PC-3 (cell line): ENCODE measurements around the gene PRTN3. TPM values are rescaled to one million over a fixed set of nuclear protein-coding genes. Genes with fewer than 3 reads are reported as not detected.

ENCODE experiments used
- ATAC-seq: fragments of 200-7000 bp; cut with Tn5 transposase; 2 replicates; pipeline ENCODE4 v1.9.1; 2020; ENCODE audit warnings: mild to moderate bottlenecking, moderate library complexity
- BruUV-seq: library from RNA; stranded (reverse); fragments of 400-500 nt; replicated peaks from 2 replicates; lab custom pipeline; 2021; lab: Mats Ljungman, UMichigan
- CTCF ChIA-PET: fragments of 300-600 bp; sonication (Branson Sonifier 250); formaldehyde crosslinking; loops from one replicate; lab custom pipeline; 2022; ENCODE audit warnings: antibody characterized with exemption; lab: Charles Lee
- POLR2A ChIA-PET: fragments of 300-600 bp; sonication (Branson Sonifier 250); formaldehyde crosslinking; loops from one replicate; lab custom pipeline; 2022; ENCODE audit warnings: antibody characterized with exemption; ENCODE audit not compliant: unreplicated experiment; lab: Charles Lee
- DNase-seq: peaks from one replicate; pipeline ENCODE4 v3.0.0-alpha.2; 2015
- H2AFZ ChIP-seq: fragments of 300-600 bp; sonication (generic); 2 replicates; pipeline ENCODE4 v1.6.0; 2016; ENCODE audit warnings: antibody characterized with exemption, low read length
- H3F3A ChIP-seq: fragments of 300-600 bp; sonication (generic); one replicate; pipeline ENCODE4 v1.6.0; 2017; ENCODE audit warnings: antibody characterized with exemption, low read length, control low read depth, mild to moderate bottlenecking; ENCODE audit not compliant: unreplicated experiment
- H3K27ac ChIP-seq: fragments of 300-600 bp; sonication (generic); 2 replicates; pipeline ENCODE4 v1.5.1; 2016; ENCODE audit warnings: mild to moderate bottlenecking, low read length
- H3K27me3 ChIP-seq: fragments of 300-600 bp; sonication (generic); 2 replicates; pipeline ENCODE4 v1.6.1; 2016; ENCODE audit warnings: low read length, mixed read lengths
- H3K36me3 ChIP-seq: fragments of 300-600 bp; sonication (generic); 2 replicates; pipeline ENCODE4 v1.6.1; 2016; ENCODE audit warnings: low read depth, mixed run types, low read length, mixed read lengths
- H3K4me1 ChIP-seq: fragments of 300-600 bp; sonication (generic); 2 replicates; pipeline ENCODE4 v1.5.1; 2016; ENCODE audit warnings: low read length; ENCODE audit not compliant: insufficient read depth
- H3K4me2 ChIP-seq: fragments of 300-600 bp; sonication (generic); 2 replicates; pipeline ENCODE4 v1.6.0; 2016; ENCODE audit warnings: low read length
- H3K4me3 ChIP-seq: fragments of 300-600 bp; sonication (generic); 2 replicates; pipeline ENCODE4 v1.5.1; 2016; ENCODE audit warnings: mild to moderate bottlenecking, low read length, mixed read lengths
- H3K79me2 ChIP-seq: fragments of 300-600 bp; sonication (generic); 2 replicates; pipeline ENCODE4 v1.6.1; 2017; ENCODE audit warnings: low read length, mixed read lengths
- H3K9ac ChIP-seq: fragments of 300-600 bp; sonication (generic); 2 replicates; pipeline ENCODE4 v1.6.0; 2016; ENCODE audit warnings: mild to moderate bottlenecking, low read length
- H3K9me2 ChIP-seq: fragments of 300-600 bp; sonication (generic); replicated peaks from 2 replicates; pipeline ENCODE4 v1.6.1; 2016; ENCODE audit warnings: mixed run types, low read length, mixed read lengths
- H3K9me3 ChIP-seq: fragments of 300-600 bp; sonication (generic); 2 replicates; pipeline ENCODE4 v1.6.1; 2016; ENCODE audit warnings: low read length, mixed read lengths
- H4K20me1 ChIP-seq: fragments of 300-600 bp; sonication (generic); 2 replicates; pipeline ENCODE4 v1.6.1; 2016; ENCODE audit warnings: low read length, mixed read lengths
- CTCF ChIP-seq: fragments of 300-600 bp; sonication (generic); conservative IDR thresholded peaks from 2 replicates; pipeline ENCODE4 v1.5.1; 2017; ENCODE audit warnings: antibody characterized with exemption, low read depth, mild to moderate bottlenecking, low read length
- EZH2 ChIP-seq: fragments of 300-600 bp; sonication (generic); IDR thresholded peaks from one replicate; pipeline ENCODE4 v1.6.1; 2017; ENCODE audit warnings: antibody characterized with exemption, mild to moderate bottlenecking, low read length; ENCODE audit not compliant: unreplicated experiment
- EZH2phosphoT487 ChIP-seq: fragments of 300-600 bp; sonication (generic); IDR thresholded peaks from 2 replicates; pipeline ENCODE4 v1.6.1; 2018; ENCODE audit warnings: mild to moderate bottlenecking, antibody characterized with exemption, low read length, borderline replicate concordance
- intact Hi-C: fragments of 100-400 bp; cut with micrococcal nuclease; formaldehyde crosslinking; loops from 2 replicates; pipeline ENCODE4 v1.9.0; 2023
- total RNA-seq: library from RNA; depleted of rRNA; stranded (reverse); fragments of >200 nt; gene quantifications from 2 replicates; pipeline ENCODE4 v1.2.3, GENCODE V29; 2014

Gene PRTN3
- total RNA-seq, 1 experiment from 2014 or later, result 0.29 TPM

GRCh38 chr19:869245-870177 lies 28.7 kb downstream of the PRTN3 start:
- ATAC-seq (peak; percentile 70), DNase-seq (peak; percentile 84)
- POLR2A ChIA-PET, result no interaction called here
- Histone ChIP-seq H3K4me1 (peaks cover 12% of the 10 kb centered on the region), H3K36me3 (no peaks in the 10 kb centered on the region), H3K27me3 (no peaks in the 10 kb centered on the region), H4K20me1 (no peaks in the 10 kb centered on the region), H3K9me3 (no peaks in the 10 kb centered on the region), H3K79me2 (no peaks in the 10 kb centered on the region), H3K9ac (peak overlapping the region; percentile 65), H3K27ac (peak overlapping the region; percentile 89), H3K9me2 (no peaks in the 10 kb centered on the region), H3F3A (no peaks in the 10 kb centered on the region), H3K4me3 (no peak overlapping the region), H2AFZ (no peak overlapping the region), H3K4me2 (peak overlapping the region; percentile 39; the same call in 1 of the 2 replicates)
- intact Hi-C loops, result no loop called here
- CTCF ChIA-PET, result no interaction called here
- BruUV-seq, result no TSS peak
- TF ChIP-seq EZH2 (no peak), EZH2phosphoT487 (no peak), CTCF (no peak)

GRCh38 chr19:870314-870713 lies 29.5 kb downstream of the PRTN3 start:
- no peaks in the 10 kb centered on the region for H3K9me2 ChIP-seq
- BruUV-seq, result no TSS peak
- no peaks in the 10 kb centered on the region for H3K36me3 ChIP-seq
- H3K4me2 ChIP-seq, result no peak overlapping the region
- intact Hi-C loops, result no loop called here
- CTCF ChIA-PET, result no interaction called here
- no peaks in the 10 kb centered on the region for H3K79me2 ChIP-seq
- peaks cover 12% of the 10 kb centered on the region for H3K4me1 ChIP-seq
- ATAC-seq (no peak), DNase-seq (no peak)
- no peak for TF ChIP-seq EZH2phosphoT487
- no peak for TF ChIP-seq EZH2
- no peak for TF ChIP-seq CTCF
- POLR2A ChIA-PET, result no interaction called here
- H3K9ac ChIP-seq, result no peak overlapping the region
- H2AFZ ChIP-seq, result no peak overlapping the region
- no peak overlapping the region for H3K27ac ChIP-seq
- no peaks in the 10 kb centered on the region for H3F3A ChIP-seq
- no peak overlapping the region for H3K4me3 ChIP-seq
- H4K20me1 ChIP-seq, result no peaks in the 10 kb centered on the region
- H3K27me3 ChIP-seq, result no peaks in the 10 kb centered on the region
- no peaks in the 10 kb centered on the region for H3K9me3 ChIP-seq

GRCh38 chr19:870963-871401 lies 30.2 kb downstream of the PRTN3 start:
- no peaks in the 10 kb centered on the region for H3K27me3 ChIP-seq
- BruUV-seq, result no TSS peak
- CTCF ChIA-PET, result no interaction called here
- TF ChIP-seq CTCF, result no peak
- TF ChIP-seq EZH2phosphoT487, result no peak
- TF ChIP-seq EZH2, result no peak
- no peak overlapping the region for H3K27ac ChIP-seq
- ATAC-seq (no peak), DNase-seq (no peak)
- no peak overlapping the region for H3K4me3 ChIP-seq
- H3K4me1 ChIP-seq, result peaks cover 12% of the 10 kb centered on the region
- no peak overlapping the region for H2AFZ ChIP-seq
- no peaks in the 10 kb centered on the region for H3K9me3 ChIP-seq
- H3K36me3 ChIP-seq, result no peaks in the 10 kb centered on the region; the same call in 1 of the 2 replicates
- H3K9me2 ChIP-seq, result no peaks in the 10 kb centered on the region
- POLR2A ChIA-PET, result no interaction called here
- H3K9ac ChIP-seq, result no peak overlapping the region
- no peaks in the 10 kb centered on the region for H4K20me1 ChIP-seq
- no peaks in the 10 kb centered on the region for H3K79me2 ChIP-seq
- H3F3A ChIP-seq, result no peaks in the 10 kb centered on the region
- no peak overlapping the region for H3K4me2 ChIP-seq
- intact Hi-C loops, result no loop called here
